ENCODE results near the gene EDNRB. TPM values are rescaled to one million over a fixed set of nuclear protein-coding genes. Genes with fewer than 3 reads are reported as not detected.

The EDNRB gene
- polyA plus RNA-seq, 1 of the 3 experiments (the other 2 are of a cell fraction), result not detected

- Histone ChIP-seq H2AFZ (ENCODE audit: low read depth) (no peak overlapping the region), H3K9me3 (no peaks in the 10 kb centered on the region), H3K9me2 (no peaks in the 10 kb centered on the region), H3F3A (replicated peaks; ENCODE audit: insufficient read depth) (no peaks in the 10 kb centered on the region), H3K79me2 (ENCODE audit: insufficient read depth) (no peaks in the 10 kb centered on the region), H3K4me2 (no peak overlapping the region), H3K4me1 (ENCODE audit: control insufficient read depth in 1 of 2, insufficient read depth in 2 of 2, low read depth in 1 of 2, low read length in 1 of 2) (no peaks in the 10 kb centered on the region), H3K4me3 (ENCODE audit: low read depth in 2 of 2, low read length in 1 of 2) (no peak overlapping the region), H3K27ac (ENCODE audit: low read depth in 2 of 2, low read length in 1 of 2) (no peak overlapping the region), H3K36me3 (replicated peaks in 1 of 2; ENCODE audit: control insufficient read depth in 1 of 2, insufficient read depth in 2 of 2, low read length in 1 of 2) (no peaks in the 10 kb centered on the region), H3K27me3 (ENCODE audit: insufficient read depth) (no peaks in the 10 kb centered on the region), H3K9ac (no peak overlapping the region), H4K20me1 (ENCODE audit: insufficient read depth) (no peaks in the 10 kb centered on the region)
- TF ChIP-seq CHD2 (IDR thresholded peaks at IDR 0.05; ENCODE audit: low read length, partially characterized antibody) (no peak), USF1 (IDR thresholded peaks at IDR 0.05; ENCODE audit: borderline replicate concordance, low read depth) (no peak), CTCF (IDR thresholded peaks at IDR 0.05) (no peak), EZH2phosphoT487 (IDR thresholded peaks at IDR 0.05; ENCODE audit: borderline replicate concordance, low read depth) (no peak), MXI1 (IDR thresholded peaks at IDR 0.05; ENCODE audit: low read depth, low read length) (no peak), MEF2A (IDR thresholded peaks at IDR 0.05; ENCODE audit: borderline replicate concordance, low read depth) (no peak), FOXM1 (IDR thresholded peaks at IDR 0.05; ENCODE audit: low read depth) (no peak), USF2 (IDR thresholded peaks at IDR 0.05; ENCODE audit: borderline replicate concordance, low read depth, low read length) (no peak), RXRA (IDR thresholded peaks at IDR 0.05; ENCODE audit: borderline replicate concordance, low read depth) (no peak), ZBTB33 (IDR thresholded peaks at IDR 0.05; ENCODE audit: borderline replicate concordance, low read depth) (no peak), GABPA (IDR thresholded peaks at IDR 0.05; ENCODE audit: low read depth) (no peak), SMC3 (IDR thresholded peaks at IDR 0.05; ENCODE audit: low read depth, low read length) (no peak), NRF1 (IDR thresholded peaks at IDR 0.05; ENCODE audit: low read depth, low read length) (no peak), GATA2 (CRISPR knock-in tag; IDR thresholded peaks at IDR 0.05) (no peak)
- WGBS (ENCODE audit: low lambda C conversion rate), result 8% methylated on average over 3 of the region's 3 CpGs
- ChIA-PET CTCF (no interaction called here), POLR2A (no interaction called here)
- DNase-seq, result no peak
These were observed 8.8 kb downstream of the EDNRB start for GRCh38 chr13:77909827-77910226.
